Measurements from ENCODE around the gene BCAP29. TPM values are rescaled to one million over a fixed set of nuclear protein-coding genes. Genes with fewer than 3 reads are reported as not detected.

Gene BCAP29
- total and polyA plus RNA-seq, 7 donors: 15.6 to 173 (median 104) TPM

DNA sequence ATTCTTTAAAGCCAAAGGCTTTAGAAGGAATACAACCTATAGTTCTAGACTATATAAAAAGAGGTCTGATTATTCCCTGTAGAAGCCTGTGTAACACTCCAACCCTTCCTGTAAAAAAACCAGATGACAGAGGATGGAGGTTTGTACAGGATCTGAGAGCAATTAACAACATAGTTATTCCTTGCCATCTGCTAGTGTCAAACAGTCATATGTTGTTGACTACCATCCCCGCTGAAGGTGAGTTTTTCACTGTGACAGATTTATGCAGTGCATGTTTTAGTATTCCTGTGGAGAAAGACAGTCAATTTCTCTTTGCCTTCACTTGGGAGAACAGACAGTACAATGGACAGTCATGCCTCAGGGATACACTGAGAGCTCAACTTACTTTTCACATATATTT is 61.6 kb downstream of the BCAP29 start:
- Histone ChIP-seq H3K27me3 (no peaks in the 10 kb centered on the region), H3K9me3 (no peaks in the 10 kb centered on the region), H3K4me3 (no peak overlapping the region), H3K27ac (no peak overlapping the region), H3K36me3 (no peaks in the 10 kb centered on the region), H3K4me1 (peaks cover 0 to 9% (median 6%) of the 10 kb centered on the region in 4 donors)
- 70 to 75% methylated on average over 1 of the region's 1 CpG for WGBS, 2 donors
- TF ChIP-seq EP300 (IDR thresholded peaks at IDR 0.05): no peak
- no peak for TF ChIP-seq POLR2AphosphoS5 (IDR thresholded peaks at IDR 0.05)
- TF ChIP-seq, protein P1, sequence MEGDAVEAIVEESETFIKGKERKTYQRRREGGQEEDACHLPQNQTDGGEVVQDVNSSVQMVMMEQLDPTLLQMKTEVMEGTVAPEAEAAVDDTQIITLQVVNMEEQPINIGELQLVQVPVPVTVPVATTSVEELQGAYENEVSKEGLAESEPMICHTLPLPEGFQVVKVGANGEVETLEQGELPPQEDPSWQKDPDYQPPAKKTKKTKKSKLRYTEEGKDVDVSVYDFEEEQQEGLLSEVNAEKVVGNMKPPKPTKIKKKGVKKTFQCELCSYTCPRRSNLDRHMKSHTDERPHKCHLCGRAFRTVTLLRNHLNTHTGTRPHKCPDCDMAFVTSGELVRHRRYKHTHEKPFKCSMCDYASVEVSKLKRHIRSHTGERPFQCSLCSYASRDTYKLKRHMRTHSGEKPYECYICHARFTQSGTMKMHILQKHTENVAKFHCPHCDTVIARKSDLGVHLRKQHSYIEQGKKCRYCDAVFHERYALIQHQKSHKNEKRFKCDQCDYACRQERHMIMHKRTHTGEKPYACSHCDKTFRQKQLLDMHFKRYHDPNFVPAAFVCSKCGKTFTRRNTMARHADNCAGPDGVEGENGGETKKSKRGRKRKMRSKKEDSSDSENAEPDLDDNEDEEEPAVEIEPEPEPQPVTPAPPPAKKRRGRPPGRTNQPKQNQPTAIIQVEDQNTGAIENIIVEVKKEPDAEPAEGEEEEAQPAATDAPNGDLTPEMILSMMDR (IDR thresholded peaks at IDR 0.05): no peak
- no peak for TF ChIP-seq POLR2A (IDR thresholded peaks at IDR 0.05)
- intact Hi-C loops (cut with DNase I): no loop called here
- no peak for DNase-seq

- 85 to 95% methylated on average over 4 of the region's 4 CpGs for WGBS, 2 donors
- Histone ChIP-seq H3K4me1 (peaks cover 0 to 9% (median 6%) of the 10 kb centered on the region in 4 donors), H3K27ac (no peak overlapping the region), H3K27me3 (no peaks in the 10 kb centered on the region), H3K36me3 (no peaks in the 10 kb centered on the region), H3K4me3 (no peak overlapping the region), H3K9me3 (no peaks in the 10 kb centered on the region)
- no peak for TF ChIP-seq POLR2AphosphoS5 (IDR thresholded peaks at IDR 0.05)
- no peak for DNase-seq
- intact Hi-C loops (cut with DNase I): no loop called here
Observed at GRCh38 chr7:107642501-107642900, 62.5 kb downstream of the BCAP29 start.

- Histone ChIP-seq H3K36me3 (no peaks in the 10 kb centered on the region), H3K4me3 (no peak overlapping the region), H3K4me1 (peaks cover 0 to 9% (median 6%) of the 10 kb centered on the region in 4 donors), H3K27ac (no peak overlapping the region), H3K27me3 (no peaks in the 10 kb centered on the region), H3K9me3 (no peaks in the 10 kb centered on the region)
- 74 to 77% methylated on average over 1 of the region's 1 CpG for WGBS, 2 donors
- no peak for TF ChIP-seq EP300 (IDR thresholded peaks at IDR 0.05)
- TF ChIP-seq POLR2A (IDR thresholded peaks at IDR 0.05): no peak
- no peak for TF ChIP-seq POLR2AphosphoS5 (IDR thresholded peaks at IDR 0.05)
- TF ChIP-seq, protein P1 (IDR thresholded peaks at IDR 0.05): no peak
- intact Hi-C loops (cut with DNase I): no loop called here
- no peak for DNase-seq
Observed at GRCh38 chr7:107643407-107643806, 63.4 kb downstream of the BCAP29 start.

- TF ChIP-seq EP300 (IDR thresholded peaks at IDR 0.05) (no peak), POLR2AphosphoS5 (IDR thresholded peaks at IDR 0.05) (no peak), POLR2A (IDR thresholded peaks at IDR 0.05) (no peak)
- TF ChIP-seq, protein P1 (IDR thresholded peaks at IDR 0.05): no peak
- H3K27me3 ChIP-seq: no peaks in the 10 kb centered on the region
- intact Hi-C loops (cut with DNase I): no loop called here
- H3K9me3 ChIP-seq: no peaks in the 10 kb centered on the region
- H3K36me3 ChIP-seq: no peaks in the 10 kb centered on the region
- 71 to 80% methylated on average over 1 of the region's 1 CpG for WGBS, 2 donors
- H3K4me3 ChIP-seq: no peak overlapping the region
- no peak for DNase-seq
- H3K4me1 ChIP-seq: peaks cover 0 to 9% (median 6%) of the 10 kb centered on the region in 4 donors
- H3K27ac ChIP-seq: peak overlapping the region in 1 of 4 donors; percentile 0
Observed at GRCh38 chr7:107643938-107644308, 63.9 kb downstream of the BCAP29 start.

- WGBS, 2 donors: 77 to 79% methylated on average over 9 of the region's 9 CpGs
- intact Hi-C loops (cut with DNase I): no loop called here
Observed at GRCh38 chr7:107644309-107644974, 64.4 kb downstream of the BCAP29 start.

More at GRCh38 chr7:107644309-107644974, 64.4 kb downstream of the BCAP29 start:
- Histone ChIP-seq H3K36me3 (no peaks in the 10 kb centered on the region), H3K4me3 (no peak overlapping the region), H3K9me3 (no peaks in the 10 kb centered on the region), H3K4me1 (peaks cover 0 to 9% (median 6%) of the 10 kb centered on the region in 4 donors), H3K27ac (peak overlapping the region in 1 of 4 donors; percentile 0), H3K27me3 (no peaks in the 10 kb centered on the region)
- no peak for DNase-seq
- TF ChIP-seq POLR2A (IDR thresholded peaks at IDR 0.05) (no peak), EP300 (IDR thresholded peaks at IDR 0.05) (no peak), POLR2AphosphoS5 (IDR thresholded peaks at IDR 0.05) (no peak)
- TF ChIP-seq, protein P1 (IDR thresholded peaks at IDR 0.05): no peak

Measured in sigmoid colon (tissue), 7 donors.